Epithelial cell of prostate (primary cell): ENCODE data around the gene DHRS2.
"Not testable (repeated sequence)": the region's sequence is repeated elsewhere in the genome, so short reads cannot be mapped to it uniquely, and the experiment has no call there.

Experiments
- DNase-seq: peaks from one replicate; pipeline ENCODE4 v3.0.0-alpha.2; 2011; ENCODE audit warnings: low read depth, low spot score
- H3K27ac ChIP-seq: fragments of 450-650 bp; 2 replicates; pipeline ENCODE4 v1.5.1; 2017; ENCODE audit warnings: mild to moderate bottlenecking

DHRS2 gene, protein sequence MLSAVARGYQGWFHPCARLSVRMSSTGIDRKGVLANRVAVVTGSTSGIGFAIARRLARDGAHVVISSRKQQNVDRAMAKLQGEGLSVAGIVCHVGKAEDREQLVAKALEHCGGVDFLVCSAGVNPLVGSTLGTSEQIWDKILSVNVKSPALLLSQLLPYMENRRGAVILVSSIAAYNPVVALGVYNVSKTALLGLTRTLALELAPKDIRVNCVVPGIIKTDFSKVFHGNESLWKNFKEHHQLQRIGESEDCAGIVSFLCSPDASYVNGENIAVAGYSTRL

DNA sequence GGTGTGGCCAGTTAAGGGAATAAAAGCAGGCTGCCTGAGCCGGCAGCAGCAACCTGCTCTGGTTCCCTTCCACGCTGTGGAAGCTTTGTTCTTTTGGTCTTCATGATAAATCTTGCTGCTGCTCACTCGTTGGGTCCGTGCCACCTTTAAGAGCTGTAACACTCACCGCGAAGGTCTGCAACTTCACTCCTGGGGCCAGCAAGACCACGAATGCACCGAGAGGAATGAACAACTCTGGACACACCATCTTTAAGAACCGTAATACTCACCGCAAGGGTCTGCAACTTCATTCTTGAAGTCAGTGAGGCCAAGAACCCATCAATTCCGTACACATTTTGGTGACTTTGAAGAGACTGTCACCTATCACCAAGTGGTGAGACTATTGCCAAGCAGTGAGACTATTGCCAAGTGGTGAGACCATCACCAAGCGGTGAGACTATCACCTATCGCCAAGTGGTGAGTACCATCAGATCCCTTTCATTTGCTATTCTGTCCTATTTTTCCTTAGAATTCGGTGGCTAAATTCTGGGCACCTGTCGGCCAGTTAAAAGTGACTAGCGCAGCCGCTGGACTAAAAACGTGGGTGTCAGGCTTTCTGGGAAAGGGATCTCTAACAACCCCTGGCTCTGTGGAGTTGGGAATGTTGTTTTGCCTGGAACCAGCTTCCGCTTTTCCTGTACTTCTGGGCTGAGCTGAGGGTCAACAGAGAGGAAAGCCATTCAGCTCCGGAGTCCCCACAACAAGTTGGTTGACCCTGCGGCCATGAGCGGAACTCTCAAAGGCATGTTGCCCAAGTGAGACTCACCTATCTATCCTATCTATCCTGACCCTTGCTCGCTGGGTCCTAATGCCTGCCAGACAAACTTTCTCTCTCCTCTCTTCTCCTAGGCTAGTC, at the start of gene DHRS2:
DHRS2 (plus strand) TSS at position 48 of the 895 bp plus-strand sequence. CDS start 2,501 bp downstream, outside the sequence.
- no peak for DNase-seq
- H3K27ac ChIP-seq, result no peak within 1 kb of the TSS

DNA sequence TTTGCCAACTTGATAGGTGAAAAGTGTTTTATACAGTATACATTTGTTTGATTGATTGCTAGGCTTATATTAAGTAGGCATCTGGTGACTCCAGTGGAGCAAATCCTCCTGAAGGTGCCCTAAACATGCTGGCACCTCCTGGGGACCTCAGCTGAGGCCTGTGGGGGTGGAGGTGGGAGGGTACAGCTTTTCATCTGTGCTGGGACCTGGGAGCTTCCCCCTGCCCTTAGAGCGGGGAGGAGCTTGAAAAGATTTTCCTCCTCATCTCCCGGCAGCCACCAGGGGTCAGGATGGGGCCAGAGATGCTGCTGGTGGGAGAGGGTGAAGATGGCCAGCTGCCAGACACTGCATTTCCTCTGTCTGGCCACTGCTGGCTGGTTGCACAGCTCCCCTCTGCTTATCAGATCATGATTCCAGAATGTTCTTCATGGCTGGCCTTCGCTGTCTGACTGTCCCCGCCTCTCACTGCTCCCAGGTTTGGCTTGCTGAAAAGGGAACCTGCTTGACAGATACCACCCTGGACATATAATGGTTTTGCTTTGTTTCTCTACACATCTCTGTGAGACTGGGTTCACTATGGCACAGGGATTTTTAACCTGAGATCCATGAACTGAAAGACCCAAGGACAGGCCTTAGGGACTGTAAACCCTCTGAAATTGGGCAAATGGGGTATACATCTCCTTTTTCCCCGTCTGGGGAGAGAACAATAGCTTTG, 47.1 kb upstream of the DHRS2 start:
- peak; percentile 39 for DNase-seq

DNA sequence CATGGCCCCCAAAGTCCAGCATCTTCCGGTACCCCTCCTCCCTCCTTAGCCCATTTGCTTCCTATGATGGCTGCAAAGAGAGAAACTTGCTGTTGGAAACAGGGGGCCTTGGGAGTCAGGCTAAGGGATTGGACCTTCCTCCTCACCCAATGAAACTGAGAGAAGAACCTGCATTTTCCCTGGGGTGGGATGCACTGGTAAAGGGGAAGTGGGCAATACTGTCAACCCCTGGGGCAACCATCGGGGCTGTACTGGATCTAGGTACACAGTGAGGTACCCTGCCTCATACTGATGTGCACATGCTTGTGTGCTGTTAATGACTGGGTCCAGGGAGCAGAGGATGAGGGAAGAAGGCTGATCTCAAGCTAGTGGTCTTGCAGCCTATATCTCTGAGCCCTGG, 46.6 kb upstream of the DHRS2 start:
- DNase-seq, result no peak
- no peak overlapping the region for H3K27ac ChIP-seq

More for the DNA sequence above, 47.1 kb upstream of the DHRS2 start:
- H3K27ac ChIP-seq, result no peak overlapping the region

- H3K27ac ChIP-seq, result no peak overlapping the region
- no peak for DNase-seq
Measured at GRCh38 chr14:23590198-23590597, 46.0 kb upstream of the DHRS2 start.

- not testable (repeated sequence) for H3K27ac ChIP-seq, DNase-seq
Measured at GRCh38 chr14:23594191-23594590, 42.0 kb upstream of the DHRS2 start.

- no peak for DNase-seq
- H3K27ac ChIP-seq, result no peak overlapping the region
Measured at GRCh38 chr14:23600322-23600707, 35.8 kb upstream of the DHRS2 start.

DNA sequence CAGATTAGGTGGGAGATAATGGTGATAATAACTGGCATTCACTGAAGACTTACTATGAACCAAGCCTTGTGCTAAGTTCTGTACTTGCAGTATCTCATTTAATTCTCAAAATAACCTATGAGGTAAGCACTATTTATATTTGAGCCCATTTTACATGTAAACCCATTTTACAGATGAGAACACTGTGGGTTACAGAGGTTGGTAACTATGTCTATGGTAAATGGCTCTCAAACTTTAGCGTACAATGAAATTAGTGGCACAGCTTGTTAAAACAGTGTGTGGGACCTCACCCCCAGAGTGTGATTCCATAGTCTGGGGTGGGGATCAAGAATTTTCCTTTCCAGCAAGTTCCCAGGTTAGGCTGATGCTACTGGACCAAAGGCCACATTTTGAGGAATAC, 35.4 kb upstream of the DHRS2 start:
- no peak for DNase-seq

DNA sequence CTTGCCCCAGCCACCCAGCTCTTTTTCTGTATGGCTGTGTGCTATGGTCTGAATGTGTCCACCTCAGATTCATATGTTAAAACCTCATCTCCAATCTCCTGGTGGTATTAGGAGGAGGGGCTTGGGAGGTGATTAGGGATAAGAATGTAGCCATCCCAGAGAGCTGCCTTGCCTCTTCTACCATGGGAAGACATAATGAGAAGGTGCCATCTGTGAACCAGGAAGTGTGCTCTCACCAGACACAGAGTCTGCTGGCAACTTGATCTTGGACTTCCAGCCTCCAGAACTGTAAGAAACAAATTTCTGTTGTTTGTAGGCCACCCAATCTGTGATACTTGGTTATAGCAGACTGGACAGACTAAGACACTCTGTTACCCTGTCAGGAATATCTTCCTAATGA, 34.7 kb upstream of the DHRS2 start:
- no peak for DNase-seq
- no peak overlapping the region for H3K27ac ChIP-seq

More for the DNA sequence above, 35.4 kb upstream of the DHRS2 start:
- no peak overlapping the region for H3K27ac ChIP-seq

DNA sequence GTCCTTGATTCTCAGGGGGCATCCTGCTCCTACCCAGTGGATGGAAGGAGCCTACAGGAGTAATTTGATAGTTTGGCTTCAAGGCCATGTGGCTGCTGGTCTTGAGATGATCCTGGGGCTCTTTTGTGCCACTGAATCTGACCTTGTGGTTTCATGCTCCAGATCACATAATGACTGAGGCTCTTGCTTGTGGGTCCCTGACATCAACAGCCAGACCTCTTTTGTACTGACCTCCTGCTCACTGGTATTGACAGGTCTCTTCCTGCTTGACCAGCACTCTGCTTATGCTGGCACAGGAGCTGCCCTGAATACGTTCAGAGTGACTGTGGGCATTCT, 34.4 kb upstream of the DHRS2 start:
- H3K27ac ChIP-seq, result no peak overlapping the region
- DNase-seq, result no peak

DNA sequence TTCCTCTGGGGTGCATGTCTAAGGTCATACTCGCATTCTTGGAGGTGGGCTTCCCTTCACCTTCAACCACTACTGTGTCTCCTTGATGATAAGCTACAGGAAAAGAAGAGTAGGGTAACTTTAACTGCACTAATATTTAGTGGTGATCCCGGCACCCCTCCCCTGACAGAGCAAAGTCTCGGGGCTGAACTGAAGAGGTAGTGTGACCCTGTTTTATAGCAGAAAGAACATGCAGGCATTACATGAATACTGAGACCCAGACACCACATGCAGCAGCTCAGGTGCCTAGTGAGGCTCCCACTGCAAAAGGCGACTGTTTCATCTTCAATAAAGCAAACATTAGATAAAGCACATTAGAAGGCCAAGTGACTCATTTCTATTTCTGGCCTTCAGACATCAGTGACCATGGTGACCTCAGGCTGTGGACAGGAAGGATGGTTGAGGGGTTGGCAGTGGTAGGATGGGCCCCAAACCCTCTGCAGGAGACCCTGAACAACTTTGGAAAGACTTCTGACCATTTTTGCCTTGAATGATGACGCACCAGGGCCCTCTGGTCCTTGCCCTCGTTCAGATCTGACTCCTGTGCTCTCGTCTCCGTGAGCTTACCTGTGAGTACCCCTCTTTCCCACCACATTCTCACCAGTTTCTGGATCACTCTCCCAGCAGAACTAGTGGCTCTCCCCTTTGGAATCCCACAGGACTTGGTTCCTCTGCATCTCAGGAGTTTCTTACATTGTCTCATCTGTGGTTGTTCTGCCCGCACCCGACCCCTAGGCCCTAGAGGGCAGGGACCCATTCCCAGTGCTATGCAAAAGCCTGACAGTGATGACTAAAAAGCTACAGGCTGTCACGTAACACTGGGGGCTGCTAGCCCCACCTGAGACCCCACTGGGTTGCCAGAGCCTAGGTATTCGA, 33.7 kb upstream of the DHRS2 start:
- H3K27ac ChIP-seq, result no peak overlapping the region
- DNase-seq, result no peak

GRCh38 chr14:23603103-23603502, 33.1 kb upstream of the DHRS2 start:
- no peak for DNase-seq
- no peak overlapping the region for H3K27ac ChIP-seq

DNA sequence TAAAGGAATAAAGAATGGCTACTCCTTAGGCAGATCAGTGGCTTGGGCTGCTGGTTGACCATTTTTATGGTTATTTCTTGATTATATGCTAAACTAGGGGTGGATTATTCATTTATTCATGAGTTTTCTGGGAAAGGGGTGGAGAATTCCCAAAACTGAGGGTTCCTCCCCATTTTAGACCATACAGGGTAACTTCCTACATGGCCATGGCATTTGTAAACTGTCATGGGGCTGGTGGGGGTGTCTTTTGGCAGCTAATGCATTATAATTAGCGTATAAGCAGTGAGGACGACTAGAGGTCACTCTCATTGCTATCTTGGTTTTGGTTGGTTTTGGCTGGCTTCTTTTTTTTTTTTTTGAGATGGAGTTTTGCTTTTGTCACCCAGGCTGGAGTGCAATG, 32.0 kb upstream of the DHRS2 start:
- DNase-seq, result no peak
- H3K27ac ChIP-seq, result no peak overlapping the region

- no peak for DNase-seq
- no peak overlapping the region for H3K27ac ChIP-seq
Measured at GRCh38 chr14:23604675-23605170, 31.4 kb upstream of the DHRS2 start.

DNA sequence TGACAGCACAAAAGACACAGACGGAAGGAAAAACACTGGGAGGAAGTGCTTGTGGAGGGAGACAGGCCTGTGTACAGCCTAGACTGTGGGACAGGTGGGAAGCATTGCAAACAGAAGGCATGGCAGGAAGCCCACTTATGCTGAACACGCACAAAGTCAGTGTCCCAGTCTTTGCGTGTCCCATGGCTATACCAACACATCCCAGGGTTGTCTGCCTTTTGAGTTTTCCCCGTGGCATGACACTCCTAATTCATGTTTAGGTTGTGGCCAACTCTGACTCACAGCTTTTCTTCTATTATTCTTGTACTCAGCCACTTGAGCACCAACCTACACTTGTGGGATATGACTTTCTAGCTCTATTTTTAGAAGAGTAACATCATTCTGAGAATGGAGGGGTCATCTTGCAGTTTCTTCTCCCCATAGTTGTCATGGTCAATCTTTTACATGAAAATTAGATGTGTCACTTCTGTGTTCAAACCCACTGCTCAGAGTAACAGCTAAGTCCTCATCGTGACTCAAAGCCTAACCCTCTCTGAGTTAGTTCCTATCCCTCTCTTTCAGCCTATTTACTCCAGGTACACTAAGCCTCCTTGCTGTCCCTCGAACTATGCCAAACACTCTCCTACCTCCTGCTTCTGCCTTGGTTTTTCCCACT, 30.1 kb upstream of the DHRS2 start:
- no peak for DNase-seq
- no peak overlapping the region for H3K27ac ChIP-seq

GRCh38 chr14:23608454-23608853, 27.7 kb upstream of the DHRS2 start:
- no peak for DNase-seq
- no peak overlapping the region for H3K27ac ChIP-seq

GRCh38 chr14:23609001-23609400, 27.2 kb upstream of the DHRS2 start:
- no peak overlapping the region for H3K27ac ChIP-seq
- no peak for DNase-seq

DNA sequence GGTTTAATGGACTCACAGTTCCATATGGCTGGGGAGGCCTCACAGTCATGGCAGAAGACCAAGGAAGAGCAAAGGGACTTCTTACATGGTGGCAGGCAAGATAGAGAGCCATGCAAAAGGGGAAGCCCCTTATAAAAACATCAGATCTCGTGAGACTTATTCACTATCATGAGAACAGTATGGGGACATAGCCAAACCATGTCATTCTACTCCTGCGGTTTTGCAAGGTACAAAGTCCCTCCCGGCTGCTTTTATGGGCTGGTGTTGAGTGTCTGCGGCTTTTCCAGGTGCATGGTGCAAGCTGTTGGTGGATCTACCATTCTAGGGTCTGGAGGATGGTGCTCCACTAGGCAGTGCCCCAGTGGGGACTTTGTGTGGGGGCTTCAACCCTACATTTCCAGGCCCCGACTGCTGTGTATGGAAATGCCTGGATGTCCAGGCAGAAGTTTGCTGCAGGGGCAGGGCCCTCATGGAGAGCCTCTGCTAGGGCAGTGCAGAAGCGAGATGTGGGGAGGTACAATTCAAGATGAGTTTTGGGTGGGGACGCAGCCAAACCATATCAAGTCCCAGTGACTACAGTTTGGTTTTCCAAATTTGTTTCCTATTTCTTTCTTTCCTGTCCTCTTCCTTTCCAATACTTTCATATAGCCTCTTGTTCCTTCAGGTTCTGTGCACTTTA, 26.6 kb upstream of the DHRS2 start:
- H3K27ac ChIP-seq, DNase-seq: not testable (repeated sequence)

- no peak overlapping the region for H3K27ac ChIP-seq
- no peak for DNase-seq
Measured at GRCh38 chr14:23610090-23610814, 25.9 kb upstream of the DHRS2 start.
